ENCODE data around the gene CELF2.

CELF2 gene

DNA sequence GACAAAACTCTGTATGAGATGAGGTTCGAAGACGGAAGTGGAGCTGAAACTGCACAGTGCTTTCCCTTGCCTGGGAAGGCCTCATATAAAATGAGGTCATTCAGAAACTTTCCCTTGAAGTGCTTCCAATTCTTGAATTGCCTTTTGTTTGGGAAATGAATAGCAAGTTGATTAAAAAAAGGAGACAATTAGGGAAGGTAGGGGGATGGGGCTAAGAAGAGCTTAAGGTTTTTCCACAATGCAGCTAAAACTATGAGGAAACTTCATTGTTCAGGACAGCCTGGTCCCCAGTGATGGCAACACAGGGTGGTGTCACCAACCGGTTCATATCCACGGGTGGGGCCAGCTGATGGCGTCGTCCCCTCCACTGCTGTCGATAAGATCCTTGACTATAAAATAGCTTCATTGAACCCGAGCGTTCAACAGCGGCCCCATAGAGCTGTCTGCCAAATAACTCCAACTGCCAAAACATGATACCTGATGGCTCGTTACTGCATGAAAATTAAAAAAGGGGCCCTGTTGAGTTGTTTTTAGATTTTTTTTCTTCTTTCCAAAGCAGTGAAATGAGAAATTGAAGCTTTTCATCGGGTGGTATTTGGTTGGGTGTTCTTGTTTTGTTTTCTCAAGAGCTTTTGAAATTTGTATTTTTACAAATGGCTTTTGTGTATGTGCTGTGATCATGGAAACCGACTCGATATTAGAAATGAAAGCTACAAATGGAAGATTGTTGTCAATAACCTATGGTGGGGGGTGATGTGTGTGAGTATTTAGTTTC, 2.8 kb upstream of the CELF2 start:
- 90% methylated on average over 14 of the region's 14 CpGs for WGBS
- peaks cover 31% of the 10 kb centered on the region for H3K27me3 ChIP-seq (ENCODE audit: insufficient read depth, low read length)
- no peak overlapping the region for H3K9ac ChIP-seq (ENCODE audit: low read depth, low read length)
- H3K27ac ChIP-seq (ENCODE audit: low read depth, low read length) = no peak overlapping the region
- no peaks in the 10 kb centered on the region for H3K9me3 ChIP-seq (ENCODE audit: insufficient read depth, low read depth, low read length)
- H3K36me3 ChIP-seq (ENCODE audit: insufficient read depth, low read length) = no peaks in the 10 kb centered on the region
- peaks cover 45% of the 10 kb centered on the region for H3K4me1 ChIP-seq (ENCODE audit: insufficient read depth, low read length)
- no peak overlapping the region for H3K4me3 ChIP-seq (ENCODE audit: low read length)

DNA sequence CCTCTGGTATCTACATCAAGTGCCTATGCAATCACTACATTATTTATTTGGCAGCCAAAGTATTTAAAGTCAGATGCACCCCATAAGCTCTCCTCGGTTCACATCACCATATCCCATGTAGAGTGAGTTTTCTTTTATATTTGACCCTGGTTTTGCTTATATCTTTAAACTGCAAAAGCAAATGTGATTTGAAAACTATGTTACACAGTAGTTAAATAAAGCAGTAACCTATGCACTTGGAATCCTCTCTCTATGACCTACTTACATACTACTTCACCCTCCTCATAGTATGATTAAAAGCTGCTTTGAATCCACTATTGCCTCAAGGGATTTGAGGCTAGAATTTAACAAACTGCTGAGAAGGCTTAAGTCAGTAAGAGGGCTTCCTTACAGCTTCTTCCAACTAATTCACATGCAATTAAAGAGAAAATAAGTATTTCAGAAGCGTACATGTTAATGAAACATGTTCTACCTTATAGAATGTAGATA, 2.2 kb upstream of the CELF2 start:
- Histone ChIP-seq H3K27ac (ENCODE audit: low read depth, low read length) (no peak overlapping the region), H3K9ac (ENCODE audit: low read depth, low read length) (no peak overlapping the region), H3K4me1 (ENCODE audit: insufficient read depth, low read length) (peaks cover 45% of the 10 kb centered on the region), H3K27me3 (ENCODE audit: insufficient read depth, low read length) (peaks cover 37% of the 10 kb centered on the region), H3K4me3 (ENCODE audit: low read length) (no peak overlapping the region), H3K9me3 (ENCODE audit: insufficient read depth, low read depth, low read length) (no peaks in the 10 kb centered on the region), H3K36me3 (ENCODE audit: insufficient read depth, low read length) (no peaks in the 10 kb centered on the region)
- WGBS = no CpG with 5 or more reads among the region's 2 CpGs

DNA sequence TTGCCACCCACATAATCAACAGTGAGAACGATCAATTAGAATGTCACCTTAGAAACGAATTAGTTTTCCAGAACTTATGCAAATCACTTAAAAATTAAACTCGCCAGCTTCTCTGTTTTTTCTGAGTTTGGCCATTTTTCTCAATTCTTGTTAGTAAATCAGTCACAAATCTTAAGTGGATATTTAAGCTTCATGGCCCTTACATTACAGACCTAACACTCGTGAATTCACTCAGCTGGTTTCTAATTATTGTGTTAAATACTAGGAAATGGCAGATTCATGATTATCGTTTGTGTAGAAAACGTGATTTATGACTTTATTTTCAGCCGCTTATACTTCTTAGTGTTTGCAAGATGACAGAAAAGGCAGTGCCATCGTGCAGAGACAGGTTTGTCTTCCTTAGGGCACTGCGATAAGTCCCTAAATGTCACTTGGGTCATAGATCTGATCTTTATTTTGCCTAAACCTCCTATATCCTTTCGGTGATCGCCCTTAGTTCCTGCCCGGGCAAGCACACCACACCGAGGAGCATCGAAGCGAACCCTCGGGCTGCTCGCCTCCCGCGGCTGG, 587 bp upstream of the CELF2 start:
- Histone ChIP-seq H3K4me1 (ENCODE audit: insufficient read depth, low read length) (peaks cover 50% of the 10 kb centered on the region), H3K27me3 (ENCODE audit: insufficient read depth, low read length) (peaks cover 40% of the 10 kb centered on the region), H3K27ac (ENCODE audit: low read depth, low read length) (peak overlapping the region; percentile 74; the same call in 1 of the 2 replicates), H3K4me3 (ENCODE audit: low read length) (peak overlapping the region; percentile 71), H3K9ac (ENCODE audit: low read depth, low read length) (peak overlapping the region; percentile 76), H3K36me3 (ENCODE audit: insufficient read depth, low read length) (no peaks in the 10 kb centered on the region), H3K9me3 (ENCODE audit: insufficient read depth, low read depth, low read length) (no peaks in the 10 kb centered on the region)
- 11% methylated on average over 19 of the region's 19 CpGs for WGBS

DNA sequence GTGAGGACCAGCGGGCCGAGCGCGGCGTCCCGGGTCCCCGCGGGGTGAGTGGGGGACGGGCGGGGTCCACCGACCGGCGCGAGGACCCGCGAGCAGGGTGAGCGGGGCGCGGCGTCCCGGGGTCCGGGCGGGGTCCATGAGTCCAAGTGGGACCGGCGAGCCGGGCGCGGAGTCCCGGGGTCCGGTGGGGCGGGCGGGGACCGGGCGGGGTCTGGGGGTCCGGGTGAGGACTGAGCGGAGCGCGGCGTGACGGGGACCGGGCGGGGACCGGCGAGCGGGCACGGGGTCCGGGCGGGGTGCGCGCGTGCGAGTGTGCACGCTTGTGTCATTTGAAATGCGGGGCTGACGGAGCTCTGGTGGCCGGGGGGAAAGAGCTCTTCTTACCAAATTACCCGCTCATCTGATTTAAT, 765 bp downstream of the CELF2 start:
- peaks cover 40% of the 10 kb centered on the region for H3K27me3 ChIP-seq (ENCODE audit: insufficient read depth, low read length)
- peak overlapping the region; percentile 71 for H3K9ac ChIP-seq (ENCODE audit: low read depth, low read length)
- WGBS = under 1% methylated on average over 51 of the region's 57 CpGs
- peaks cover 56% of the 10 kb centered on the region for H3K4me1 ChIP-seq (ENCODE audit: insufficient read depth, low read length)
- no peaks in the 10 kb centered on the region for H3K36me3 ChIP-seq (ENCODE audit: insufficient read depth, low read length)
- H3K9me3 ChIP-seq (ENCODE audit: insufficient read depth, low read depth, low read length) = no peaks in the 10 kb centered on the region
- no peak overlapping the region; the same call in 1 of the 2 replicates for H3K27ac ChIP-seq (ENCODE audit: low read depth, low read length)
- peak overlapping the region; percentile 71 for H3K4me3 ChIP-seq (ENCODE audit: low read length)

DNA sequence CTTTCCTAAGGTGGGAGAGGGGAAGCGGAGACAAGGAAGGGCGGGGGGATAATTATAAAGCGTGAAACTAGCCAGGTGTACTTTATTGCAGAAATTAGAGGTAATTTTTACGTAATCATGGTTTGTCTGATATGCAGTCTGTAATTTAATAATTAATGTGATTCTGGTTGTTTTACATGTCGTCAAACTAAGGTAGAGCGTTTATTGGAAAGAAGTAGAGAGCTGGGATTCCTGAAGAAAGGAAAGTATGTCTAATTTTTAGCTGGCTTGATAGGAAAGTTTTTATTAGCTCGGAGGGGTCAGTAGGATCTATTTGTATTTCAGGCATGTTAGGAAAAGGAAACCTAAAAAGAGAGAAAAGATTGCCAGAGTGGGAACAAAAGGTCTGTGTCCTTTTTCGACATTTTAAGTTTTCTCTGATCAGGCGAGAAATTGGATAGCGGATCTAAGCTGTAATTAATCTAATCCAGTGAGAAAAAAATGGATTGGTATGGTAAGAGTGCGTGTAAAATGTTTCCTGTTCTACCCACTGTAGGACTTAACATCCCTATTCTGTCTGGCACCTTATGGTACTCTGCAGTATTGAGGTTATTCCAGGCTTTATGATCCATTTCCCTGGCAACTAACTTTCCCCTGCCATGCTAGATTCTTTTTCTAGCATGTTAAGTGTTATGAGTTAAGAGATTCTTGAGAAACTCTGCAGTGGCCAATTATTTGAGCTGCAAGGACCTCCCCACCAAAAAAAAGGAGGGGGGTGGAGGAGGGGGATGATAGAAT, 1.4 kb downstream of the CELF2 start:
- WGBS = 27% methylated on average over 11 of the region's 11 CpGs
- no peak overlapping the region for H3K27ac ChIP-seq (ENCODE audit: low read depth, low read length)
- peak overlapping the region; percentile 71 for H3K4me3 ChIP-seq (ENCODE audit: low read length)
- peaks cover 56% of the 10 kb centered on the region for H3K4me1 ChIP-seq (ENCODE audit: insufficient read depth, low read length)
- H3K9me3 ChIP-seq (ENCODE audit: insufficient read depth, low read depth, low read length) = no peaks in the 10 kb centered on the region
- H3K9ac ChIP-seq (ENCODE audit: low read depth, low read length) = peak overlapping the region; percentile 36; the same call in 1 of the 2 replicates
- H3K27me3 ChIP-seq (ENCODE audit: insufficient read depth, low read length) = peaks cover 40% of the 10 kb centered on the region
- no peaks in the 10 kb centered on the region for H3K36me3 ChIP-seq (ENCODE audit: insufficient read depth, low read length)

DNA sequence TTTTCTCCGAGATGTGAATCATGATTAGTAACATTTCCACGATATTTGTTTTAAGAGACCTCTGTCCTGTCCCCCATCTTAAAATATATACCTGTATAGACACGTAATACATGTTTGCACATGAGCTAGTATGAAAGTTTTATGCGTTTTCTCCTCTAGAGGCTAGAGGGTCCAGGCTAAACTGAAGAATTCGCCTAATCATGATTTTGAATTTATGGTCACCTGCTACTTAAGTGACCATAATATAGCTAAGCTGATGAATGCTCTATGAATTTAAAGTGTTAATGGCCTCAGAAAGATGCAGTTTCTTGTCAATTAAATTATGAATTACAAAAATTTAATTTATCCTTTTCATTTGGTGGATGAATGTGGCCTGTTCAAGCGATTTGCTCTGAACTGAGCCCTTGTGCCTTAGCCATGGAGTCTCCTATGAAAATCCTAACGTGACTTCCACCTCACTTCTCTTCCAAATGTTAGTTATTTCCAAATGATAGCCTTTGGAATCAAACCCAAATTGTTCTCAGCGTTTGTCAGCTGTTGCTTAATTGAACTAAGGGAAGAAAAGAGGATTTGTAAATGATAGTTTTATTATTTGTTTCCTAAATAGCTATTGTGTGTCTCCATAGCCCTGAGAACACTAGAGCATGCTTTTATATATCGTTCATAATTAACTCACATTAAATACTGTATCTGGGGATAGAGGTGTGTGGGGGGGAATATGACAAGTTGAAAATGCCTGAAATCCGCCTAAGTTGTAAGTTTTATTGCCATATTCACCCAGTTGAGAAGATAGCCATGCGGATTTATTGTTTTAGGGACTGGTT, 2.3 kb downstream of the CELF2 start:
- no peak overlapping the region for H3K27ac ChIP-seq (ENCODE audit: low read depth, low read length)
- no peak overlapping the region for H3K9ac ChIP-seq (ENCODE audit: low read depth, low read length)
- H3K9me3 ChIP-seq (ENCODE audit: insufficient read depth, low read depth, low read length) = no peaks in the 10 kb centered on the region
- H3K27me3 ChIP-seq (ENCODE audit: insufficient read depth, low read length) = peaks cover 40% of the 10 kb centered on the region
- no peaks in the 10 kb centered on the region for H3K36me3 ChIP-seq (ENCODE audit: insufficient read depth, low read length)
- 92% methylated on average over 10 of the region's 11 CpGs for WGBS
- peak overlapping the region; percentile 71; the same call in 1 of the 2 replicates for H3K4me3 ChIP-seq (ENCODE audit: low read length)
- H3K4me1 ChIP-seq (ENCODE audit: insufficient read depth, low read length) = peaks cover 48% of the 10 kb centered on the region

DNA sequence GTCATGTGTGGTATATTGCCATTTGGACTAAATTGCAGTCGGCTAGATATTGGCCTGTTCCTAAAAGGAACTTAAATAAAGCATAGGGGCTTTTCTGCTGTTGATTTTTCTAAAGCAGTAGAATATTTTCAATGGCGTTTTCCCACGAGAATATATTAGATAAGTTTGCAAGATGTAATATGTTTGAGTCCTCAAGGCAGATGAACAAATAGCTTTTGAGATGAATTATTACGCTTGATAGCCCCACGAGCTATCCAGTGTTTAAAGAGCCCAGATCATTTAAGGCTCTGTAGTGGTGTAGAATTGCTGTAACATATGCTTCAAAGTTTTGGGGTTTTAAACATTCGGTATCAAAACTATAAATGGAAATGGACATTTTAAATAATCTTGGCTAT, 2.9 kb downstream of the CELF2 start:
- Histone ChIP-seq H3K27me3 (ENCODE audit: insufficient read depth, low read length) (peaks cover 40% of the 10 kb centered on the region), H3K4me1 (ENCODE audit: insufficient read depth, low read length) (peaks cover 46% of the 10 kb centered on the region), H3K36me3 (ENCODE audit: insufficient read depth, low read length) (no peaks in the 10 kb centered on the region), H3K27ac (ENCODE audit: low read depth, low read length) (no peak overlapping the region), H3K9me3 (ENCODE audit: insufficient read depth, low read depth, low read length) (no peaks in the 10 kb centered on the region), H3K4me3 (ENCODE audit: low read length) (no peak overlapping the region), H3K9ac (ENCODE audit: low read depth, low read length) (no peak overlapping the region)
- WGBS = 93% methylated on average over 5 of the region's 6 CpGs

DNA sequence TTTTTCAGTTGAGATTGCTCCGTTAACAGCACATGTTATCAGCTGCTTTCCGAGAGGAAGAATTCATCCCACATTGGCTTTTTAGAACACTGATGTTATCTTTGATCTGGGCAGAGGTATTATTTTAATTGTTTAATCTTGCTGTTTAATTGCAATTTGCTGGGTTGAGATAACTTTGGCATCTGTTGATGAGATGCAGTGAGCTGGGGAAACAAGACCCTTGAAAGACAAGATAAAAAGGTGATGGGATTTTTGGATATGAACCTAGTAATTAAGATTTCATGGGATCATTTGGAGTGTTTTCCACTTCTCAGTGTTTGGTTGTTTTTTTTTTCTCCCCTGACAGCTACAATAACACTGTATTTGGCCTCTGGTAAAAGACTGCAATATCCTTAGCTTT, 4.5 kb downstream of the CELF2 start:
- Histone ChIP-seq H3K9ac (ENCODE audit: low read depth, low read length) (no peak overlapping the region), H3K4me1 (ENCODE audit: insufficient read depth, low read length) (peaks cover 35% of the 10 kb centered on the region), H3K9me3 (ENCODE audit: insufficient read depth, low read depth, low read length) (no peaks in the 10 kb centered on the region), H3K4me3 (ENCODE audit: low read length) (no peak overlapping the region), H3K27me3 (ENCODE audit: insufficient read depth, low read length) (peaks cover 24% of the 10 kb centered on the region), H3K27ac (ENCODE audit: low read depth, low read length) (no peak overlapping the region), H3K36me3 (ENCODE audit: insufficient read depth, low read length) (no peaks in the 10 kb centered on the region)
- WGBS = 79% methylated on average over 2 of the region's 2 CpGs

DNA sequence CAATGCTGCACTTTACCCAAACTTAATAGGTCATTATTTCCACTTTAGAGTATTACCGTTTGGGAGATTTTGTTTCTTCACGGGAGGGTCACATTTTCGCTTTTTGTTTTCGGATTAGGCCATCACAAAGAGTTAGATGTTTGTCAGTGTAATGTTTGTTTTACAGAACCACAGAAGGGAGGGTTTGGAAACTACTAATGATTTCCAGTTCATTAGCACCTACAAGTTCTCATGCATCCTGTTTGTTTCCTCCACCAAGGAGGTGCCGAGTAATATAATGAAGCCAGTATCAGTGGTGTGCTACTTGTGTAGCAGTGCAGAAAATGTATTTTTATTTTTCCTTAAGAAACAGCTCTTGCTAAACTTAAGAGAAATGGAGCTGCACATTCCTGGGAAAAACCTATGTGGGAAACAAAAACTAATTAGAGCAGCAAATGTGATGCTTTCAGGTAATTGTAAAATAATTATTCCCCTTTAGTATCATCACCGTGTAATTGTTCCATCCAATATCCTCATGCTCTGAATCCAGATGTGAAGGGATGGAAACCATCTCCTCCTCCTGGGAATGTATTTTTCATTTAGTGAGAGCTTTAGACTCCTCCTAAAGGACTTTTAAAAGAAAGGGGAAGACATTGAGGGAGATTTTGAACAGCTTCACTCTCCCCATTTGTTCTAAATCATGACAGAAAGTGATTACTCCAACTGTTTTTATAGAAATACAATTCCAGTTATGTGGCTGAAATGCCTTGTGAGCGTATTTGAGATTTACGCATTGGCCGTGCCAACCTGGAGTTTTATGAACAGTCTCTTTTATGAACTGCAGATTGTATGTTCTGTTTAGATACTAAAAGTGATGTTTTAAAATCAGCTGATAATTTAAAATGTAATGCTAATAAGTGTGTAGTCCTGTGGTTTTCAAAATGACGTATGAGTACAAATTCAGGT, 5.6 kb downstream of the CELF2 start:
- Histone ChIP-seq H3K36me3 (ENCODE audit: insufficient read depth, low read length) (no peaks in the 10 kb centered on the region), H3K9ac (ENCODE audit: low read depth, low read length) (no peak overlapping the region), H3K27ac (ENCODE audit: low read depth, low read length) (no peak overlapping the region), H3K4me1 (ENCODE audit: insufficient read depth, low read length) (peaks cover 35% of the 10 kb centered on the region), H3K27me3 (ENCODE audit: insufficient read depth, low read length) (peaks cover 22% of the 10 kb centered on the region), H3K9me3 (ENCODE audit: insufficient read depth, low read depth, low read length) (no peaks in the 10 kb centered on the region), H3K4me3 (ENCODE audit: low read length) (no peak overlapping the region)
- WGBS = 78% methylated on average over 8 of the region's 10 CpGs

DNA sequence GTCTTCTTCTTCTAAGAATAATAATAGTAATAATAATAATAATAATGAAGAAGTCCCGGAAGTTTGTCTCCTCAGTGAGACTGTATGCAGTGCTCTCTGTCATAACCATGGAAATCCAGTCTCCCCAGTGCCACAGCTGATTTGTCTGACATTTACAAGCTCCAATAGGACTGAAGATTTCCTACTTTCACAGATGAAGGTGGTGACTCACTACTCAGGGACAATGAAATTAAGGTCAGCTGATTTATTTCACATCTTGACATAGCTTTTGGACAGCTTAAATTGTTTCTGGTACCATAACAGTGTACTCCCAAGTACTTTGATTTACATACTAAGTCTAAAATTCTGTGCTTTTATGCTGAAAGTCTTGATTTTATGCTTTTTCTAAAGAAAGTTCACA, 6.9 kb downstream of the CELF2 start:
- H3K27me3 ChIP-seq (ENCODE audit: insufficient read depth, low read length) = peaks cover 12% of the 10 kb centered on the region
- H3K9ac ChIP-seq (ENCODE audit: low read depth, low read length) = no peak overlapping the region
- peaks cover 29% of the 10 kb centered on the region for H3K4me1 ChIP-seq (ENCODE audit: insufficient read depth, low read length)
- H3K9me3 ChIP-seq (ENCODE audit: insufficient read depth, low read depth, low read length) = no peaks in the 10 kb centered on the region
- no peak overlapping the region for H3K4me3 ChIP-seq (ENCODE audit: low read length)
- H3K27ac ChIP-seq (ENCODE audit: low read depth, low read length) = no peak overlapping the region
- no peaks in the 10 kb centered on the region for H3K36me3 ChIP-seq (ENCODE audit: insufficient read depth, low read length)
- 93% methylated on average over 1 of the region's 1 CpG for WGBS

All from HUES64 (cell line).